Measurements from ENCODE around the gene DOCK9. TPM values are rescaled to one million over a fixed set of nuclear protein-coding genes. Genes with fewer than 3 reads are reported as not detected.
A peak's percentile ranks its signal among the peaks of the same experiment; 100 is the strongest.

DOCK9 gene
- 10 to 100 TPM; 25.4 to 26.7 TPM for total RNA-seq

GRCh38 chr13:98977568-98978265 is at the start of gene DOCK9:
Gene DOCK9, minus strand, starts transcription at chr13:98978064. Its CDS starts 155 bp downstream, at chr13:98977909.
- DNase-seq (ENCODE audit: low spot score) (no peak), ATAC-seq (no peak)
- H3K9me3 Mint-ChIP-seq: no peaks in the 10 kb centered on the region
- peaks cover 22 to 26% of the 10 kb centered on the region in 2 donors for H3K4me1 Mint-ChIP-seq (ENCODE audit: low read depth in 2 of 2)
- no peaks in the 10 kb centered on the region for H3K36me3 Mint-ChIP-seq
- no peaks in the 10 kb centered on the region for H3K27me3 Mint-ChIP-seq
- H3K4me3 Mint-ChIP-seq: no peak within 1 kb of the TSS
- H3K27ac Mint-ChIP-seq: no peak within 1 kb of the TSS

DNA sequence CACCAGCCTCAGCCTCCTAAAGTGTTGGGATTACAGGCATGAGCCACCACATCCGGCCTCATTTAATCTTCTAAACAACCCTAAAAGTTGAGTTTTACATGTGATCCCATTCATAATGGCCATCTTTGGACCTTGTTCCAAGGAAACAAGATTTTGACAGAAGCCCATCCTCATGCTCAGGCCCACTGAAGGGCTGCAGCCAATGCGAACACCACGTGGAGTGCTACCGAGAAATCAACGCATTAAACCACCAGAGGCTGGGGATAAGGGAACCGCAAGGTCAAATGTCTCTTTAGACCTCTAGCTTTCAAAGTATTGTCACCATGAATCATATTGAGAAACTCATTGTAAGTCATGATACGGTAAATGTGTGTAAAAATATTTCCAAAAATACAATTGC is 49.4 kb upstream of the DOCK9 start:
- Mint-ChIP-seq H3K9me3 (no peaks in the 10 kb centered on the region), H3K36me3 (no peaks in the 10 kb centered on the region), H3K4me1 (ENCODE audit: low read depth in 2 of 2) (peaks cover 8 to 36% of the 10 kb centered on the region in 2 donors), H3K27ac (peak overlapping the region; percentile 68 to 75), H3K4me3 (peak overlapping the region; percentile 60), H3K27me3 (peaks cover 0 to 6% of the 10 kb centered on the region in 2 donors)
- DNase-seq (ENCODE audit: low spot score) (no peak), ATAC-seq (peak in 1 of 2 donors; percentile 75)

GRCh38 chr13:99022941-99023340 is 45.1 kb upstream of the DOCK9 start:
- Mint-ChIP-seq H3K9me3 (no peaks in the 10 kb centered on the region), H3K4me1 (ENCODE audit: low read depth in 2 of 2) (peaks cover 5 to 35% of the 10 kb centered on the region in 2 donors), H3K36me3 (no peaks in the 10 kb centered on the region), H3K27me3 (peaks cover 0 to 9% of the 10 kb centered on the region in 2 donors), H3K27ac (no peak overlapping the region), H3K4me3 (no peak overlapping the region)
- ATAC-seq: no peak
- no peak for DNase-seq (ENCODE audit: low spot score)

- H3K4me1 Mint-ChIP-seq (ENCODE audit: low read depth in 2 of 2): peaks cover 31 to 32% of the 10 kb centered on the region in 2 donors
- no peaks in the 10 kb centered on the region for H3K9me3 Mint-ChIP-seq
- ATAC-seq (no peak), DNase-seq (ENCODE audit: low spot score) (no peak)
- no peaks in the 10 kb centered on the region for H3K36me3 Mint-ChIP-seq
- peaks cover 0 to 10% of the 10 kb centered on the region in 2 donors for H3K27me3 Mint-ChIP-seq
- no peak overlapping the region for H3K4me3 Mint-ChIP-seq
- H3K27ac Mint-ChIP-seq: no peak overlapping the region
Observed at GRCh38 chr13:99018418-99019180, 40.7 kb upstream of the DOCK9 start.

DNA sequence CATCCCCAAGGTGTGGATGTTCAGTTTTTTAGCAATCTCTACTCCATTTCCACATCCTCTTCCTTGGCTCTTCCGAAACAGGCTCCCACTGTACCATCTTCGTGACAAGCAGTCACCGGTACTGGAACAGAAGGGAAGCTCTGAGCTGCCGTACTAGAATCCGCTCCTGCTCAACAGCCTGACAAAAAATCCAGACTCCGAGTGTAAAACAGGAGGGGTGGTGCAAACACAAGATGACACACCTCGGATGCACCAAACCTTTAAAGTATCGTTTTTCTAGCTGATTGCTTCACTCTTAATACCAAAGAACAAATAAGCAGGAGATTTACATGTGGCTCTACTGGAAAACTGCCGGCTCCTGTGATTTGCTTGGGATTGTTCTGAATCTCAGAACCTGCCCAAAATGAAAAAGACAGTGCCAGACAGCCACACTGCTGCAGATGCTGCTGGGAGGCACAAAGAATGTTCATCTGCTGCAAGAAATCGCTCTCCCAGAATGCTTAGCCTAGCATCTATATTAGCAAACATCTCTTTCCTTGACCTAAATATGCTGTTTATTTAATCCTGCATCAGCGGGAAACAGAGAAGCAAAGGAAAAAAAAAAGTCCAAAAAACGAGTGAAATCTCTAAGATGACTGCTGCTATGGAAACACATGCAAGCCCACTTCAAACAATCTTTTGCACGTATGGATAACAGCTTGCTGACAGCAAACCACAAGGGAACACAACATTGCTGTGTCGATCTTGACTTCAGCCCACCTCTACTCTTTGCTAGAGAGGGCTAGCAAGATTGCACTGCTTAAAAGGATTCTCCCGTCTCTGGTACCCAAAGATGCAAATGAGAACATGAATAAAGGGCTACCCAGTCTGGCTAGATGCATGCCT is 38.0 kb upstream of the DOCK9 start:
- Mint-ChIP-seq H3K36me3 (no peaks in the 10 kb centered on the region), H3K4me1 (ENCODE audit: low read depth in 2 of 2) (peaks cover 36 to 37% of the 10 kb centered on the region in 2 donors), H3K27me3 (peaks cover 0 to 6% of the 10 kb centered on the region in 2 donors), H3K4me3 (no peak overlapping the region), H3K27ac (no peak overlapping the region), H3K9me3 (no peaks in the 10 kb centered on the region)
- no peak for DNase-seq (ENCODE audit: low spot score)
- ATAC-seq: no peak

DNA sequence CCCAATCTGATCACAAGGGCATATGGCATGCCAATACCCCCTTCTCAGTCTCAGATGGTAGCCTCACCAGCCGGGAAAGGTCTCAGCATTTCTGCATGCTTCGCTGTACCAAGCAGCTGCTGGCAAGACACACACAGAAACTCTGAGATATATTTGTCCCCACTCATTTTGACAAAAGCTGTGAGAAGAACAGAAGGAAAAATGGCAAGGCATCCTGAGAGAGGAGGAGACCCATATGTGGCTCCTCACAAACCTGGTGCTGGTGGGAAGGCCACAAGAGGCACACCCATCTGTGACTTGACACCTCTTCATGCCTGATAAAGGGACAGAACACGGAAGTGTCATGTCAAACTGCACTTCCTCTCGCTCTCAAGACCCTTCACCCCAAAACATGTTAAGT is 36.7 kb upstream of the DOCK9 start:
- Mint-ChIP-seq H3K4me1 (ENCODE audit: low read depth in 2 of 2) (peaks cover 36 to 37% of the 10 kb centered on the region in 2 donors), H3K27ac (no peak overlapping the region), H3K9me3 (no peaks in the 10 kb centered on the region), H3K36me3 (no peaks in the 10 kb centered on the region), H3K27me3 (peaks cover 0 to 6% of the 10 kb centered on the region in 2 donors), H3K4me3 (no peak overlapping the region)
- no peak for ATAC-seq
- no peak for DNase-seq (ENCODE audit: low spot score)

DNA sequence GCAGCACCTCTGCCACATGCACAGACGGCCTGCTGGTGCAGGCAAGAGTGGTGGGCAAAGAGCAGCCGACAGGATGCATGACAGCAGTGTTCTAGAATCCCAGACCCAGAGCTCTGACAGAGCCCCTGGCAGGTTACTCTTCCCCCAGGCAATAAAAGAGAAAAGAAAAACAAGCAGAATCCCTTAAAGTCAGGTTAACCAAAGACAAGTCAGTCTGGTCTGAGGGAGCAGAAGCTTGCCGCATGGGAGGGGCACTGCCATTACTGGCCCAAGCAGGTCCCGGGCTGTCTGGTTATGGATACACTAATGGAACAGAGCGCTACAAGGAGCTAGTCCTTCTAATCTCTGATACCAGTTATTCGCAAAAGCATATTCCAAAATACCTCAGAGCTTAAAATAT is 36.1 kb upstream of the DOCK9 start:
- ATAC-seq (no peak), DNase-seq (ENCODE audit: low spot score) (no peak)
- no peak overlapping the region for H3K27ac Mint-ChIP-seq
- H3K27me3 Mint-ChIP-seq: peaks cover 0 to 4% of the 10 kb centered on the region in 2 donors
- H3K36me3 Mint-ChIP-seq: no peaks in the 10 kb centered on the region
- no peak overlapping the region for H3K4me3 Mint-ChIP-seq
- H3K9me3 Mint-ChIP-seq: no peaks in the 10 kb centered on the region
- H3K4me1 Mint-ChIP-seq (ENCODE audit: low read depth in 2 of 2): peaks cover 36% of the 10 kb centered on the region in 2 donors

GRCh38 chr13:99012539-99012938 is 34.7 kb upstream of the DOCK9 start:
- no peak overlapping the region for H3K27ac Mint-ChIP-seq
- no peak for ATAC-seq
- H3K9me3 Mint-ChIP-seq: no peaks in the 10 kb centered on the region
- H3K4me1 Mint-ChIP-seq (ENCODE audit: low read depth in 2 of 2): peaks cover 33% of the 10 kb centered on the region in 2 donors
- no peak for DNase-seq (ENCODE audit: low spot score)
- peaks cover 0 to 4% of the 10 kb centered on the region in 2 donors for H3K27me3 Mint-ChIP-seq
- no peaks in the 10 kb centered on the region for H3K36me3 Mint-ChIP-seq
- no peak overlapping the region for H3K4me3 Mint-ChIP-seq

GRCh38 chr13:99009987-99010551 is 32.2 kb upstream of the DOCK9 start:
- Mint-ChIP-seq H3K36me3 (no peaks in the 10 kb centered on the region), H3K4me3 (no peak overlapping the region), H3K27me3 (no peaks in the 10 kb centered on the region), H3K27ac (no peak overlapping the region), H3K4me1 (ENCODE audit: low read depth in 2 of 2) (peaks cover 18 to 21% of the 10 kb centered on the region in 2 donors), H3K9me3 (no peaks in the 10 kb centered on the region)
- no peak for ATAC-seq
- no peak for DNase-seq (ENCODE audit: low spot score)

DNA sequence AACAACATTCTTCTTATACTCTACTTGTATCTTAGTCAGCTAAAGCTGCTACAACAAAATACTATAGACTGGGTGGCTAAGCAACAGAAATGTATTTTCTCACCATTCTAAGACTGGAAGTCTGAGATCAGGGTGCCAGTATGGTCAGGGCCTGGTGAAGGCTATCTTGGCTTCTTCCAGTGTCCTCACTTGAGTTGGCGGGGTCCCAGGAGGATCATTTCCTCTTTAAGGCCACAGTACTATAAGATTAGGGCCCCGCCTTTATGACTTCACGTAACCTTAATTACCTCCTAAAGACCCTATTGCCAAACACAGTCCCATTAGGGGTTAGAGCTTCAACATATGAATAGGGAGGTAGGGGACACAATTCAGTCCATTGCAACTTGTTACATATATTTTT is 30.7 kb upstream of the DOCK9 start:
- Mint-ChIP-seq H3K4me3 (no peak overlapping the region), H3K27me3 (no peaks in the 10 kb centered on the region), H3K4me1 (ENCODE audit: low read depth in 2 of 2) (peaks cover 5 to 13% of the 10 kb centered on the region in 2 donors), H3K9me3 (no peaks in the 10 kb centered on the region), H3K27ac (no peak overlapping the region), H3K36me3 (no peaks in the 10 kb centered on the region)
- DNase-seq (ENCODE audit: low spot score) (no peak), ATAC-seq (no peak)

DNA sequence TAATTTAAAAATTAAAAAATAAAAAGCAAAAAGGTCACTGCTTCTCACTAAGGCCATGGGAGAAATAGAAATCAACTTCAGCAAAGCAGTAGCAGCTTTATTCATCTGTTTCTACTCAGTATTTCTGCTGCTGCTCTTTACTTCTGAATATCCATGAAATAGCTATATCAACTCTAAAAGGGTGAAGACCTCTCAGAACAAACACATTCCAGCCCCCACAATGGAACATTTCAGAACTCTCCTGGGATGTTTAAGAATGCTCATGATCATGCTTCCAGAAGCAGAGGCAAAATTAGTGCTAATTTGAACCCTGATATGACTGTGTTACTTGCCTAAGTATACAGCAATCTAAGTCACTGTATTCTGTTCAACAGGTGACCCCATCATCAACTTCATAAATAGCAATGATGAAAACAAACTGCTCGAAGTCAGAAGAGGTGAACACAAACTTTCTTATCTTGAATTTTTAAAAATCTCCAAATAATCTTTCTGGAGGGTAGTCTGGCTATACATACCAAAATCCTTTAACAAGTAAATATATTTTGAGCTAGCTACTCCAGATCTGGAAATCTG is 29.6 kb upstream of the DOCK9 start:
- H3K27ac Mint-ChIP-seq: no peak overlapping the region
- H3K27me3 Mint-ChIP-seq: no peaks in the 10 kb centered on the region
- H3K4me1 Mint-ChIP-seq (ENCODE audit: low read depth in 2 of 2): peaks cover 1 to 10% of the 10 kb centered on the region in 2 donors
- H3K36me3 Mint-ChIP-seq: no peaks in the 10 kb centered on the region
- ATAC-seq (no peak), DNase-seq (ENCODE audit: low spot score) (no peak)
- H3K4me3 Mint-ChIP-seq: no peak overlapping the region
- no peaks in the 10 kb centered on the region for H3K9me3 Mint-ChIP-seq

DNA sequence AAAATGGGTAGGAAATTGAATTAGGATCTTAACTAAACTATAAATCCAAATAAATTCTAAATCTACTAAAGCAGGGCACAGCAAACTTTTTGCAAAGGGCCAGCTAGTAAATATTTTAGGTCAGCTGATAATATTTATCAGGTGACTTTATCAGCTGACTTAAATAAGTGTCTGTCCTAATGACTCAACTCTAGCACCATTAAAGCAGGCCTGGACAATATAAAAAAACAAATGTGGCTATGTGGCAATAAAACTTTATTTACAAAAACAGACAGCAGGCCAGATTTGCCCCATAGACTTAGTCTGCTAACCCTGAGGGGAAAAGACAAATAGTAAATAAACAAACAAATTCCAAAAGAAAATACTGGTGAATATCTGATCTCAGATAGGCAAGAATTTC is 27.7 kb upstream of the DOCK9 start:
- no peaks in the 10 kb centered on the region for H3K9me3 Mint-ChIP-seq
- peaks cover 13 to 20% of the 10 kb centered on the region in 2 donors for H3K4me1 Mint-ChIP-seq (ENCODE audit: low read depth in 2 of 2)
- no peaks in the 10 kb centered on the region for H3K27me3 Mint-ChIP-seq
- H3K4me3 Mint-ChIP-seq: no peak overlapping the region
- H3K36me3 Mint-ChIP-seq: no peaks in the 10 kb centered on the region
- peak overlapping the region in 1 of 2 donors; percentile 43 for H3K27ac Mint-ChIP-seq
- ATAC-seq (no peak), DNase-seq (ENCODE audit: low spot score) (no peak)

GRCh38 chr13:99004978-99005377 is 27.1 kb upstream of the DOCK9 start:
- Mint-ChIP-seq H3K4me1 (ENCODE audit: low read depth in 2 of 2) (peaks cover 19 to 26% of the 10 kb centered on the region in 2 donors), H3K4me3 (no peak overlapping the region), H3K27me3 (no peaks in the 10 kb centered on the region), H3K36me3 (no peaks in the 10 kb centered on the region), H3K27ac (no peak overlapping the region), H3K9me3 (no peaks in the 10 kb centered on the region)
- ATAC-seq (no peak), DNase-seq (ENCODE audit: low spot score) (no peak)

Data from natural killer cell treated with Interleukin-12 subunit alpha and Interleukin-12 subunit beta and Interleukin-15 and Interleukin-18, amount 100 ng/mL, for 72 hours (primary cell).